GM21390 (cell line): ENCODE data around the gene CCDC154.
"Not testable (repeated sequence)": the region's sequence is repeated elsewhere in the genome, so short reads cannot be mapped to it uniquely, and the experiment has no call there.

Experiments used
- ATAC-seq: cut with Tn5 transposase; IDR thresholded peaks from one replicate; pipeline ENCODE4 v1.9.1; 2021; ENCODE audit not compliant: unreplicated experiment

The CCDC154 gene, protein sequence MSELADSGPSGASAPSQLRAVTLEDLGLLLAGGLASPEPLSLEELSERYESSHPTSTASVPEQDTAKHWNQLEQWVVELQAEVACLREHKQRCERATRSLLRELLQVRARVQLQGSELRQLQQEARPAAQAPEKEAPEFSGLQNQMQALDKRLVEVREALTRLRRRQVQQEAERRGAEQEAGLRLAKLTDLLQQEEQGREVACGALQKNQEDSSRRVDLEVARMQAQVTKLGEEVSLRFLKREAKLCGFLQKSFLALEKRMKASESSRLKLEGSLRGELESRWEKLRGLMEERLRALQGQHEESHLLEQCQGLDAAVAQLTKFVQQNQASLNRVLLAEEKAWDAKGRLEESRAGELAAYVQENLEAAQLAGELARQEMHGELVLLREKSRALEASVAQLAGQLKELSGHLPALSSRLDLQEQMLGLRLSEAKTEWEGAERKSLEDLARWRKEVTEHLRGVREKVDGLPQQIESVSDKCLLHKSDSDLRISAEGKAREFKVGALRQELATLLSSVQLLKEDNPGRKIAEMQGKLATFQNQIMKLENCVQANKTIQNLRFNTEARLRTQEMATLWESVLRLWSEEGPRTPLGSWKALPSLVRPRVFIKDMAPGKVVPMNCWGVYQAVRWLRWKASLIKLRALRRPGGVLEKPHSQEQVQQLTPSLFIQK

DNA sequence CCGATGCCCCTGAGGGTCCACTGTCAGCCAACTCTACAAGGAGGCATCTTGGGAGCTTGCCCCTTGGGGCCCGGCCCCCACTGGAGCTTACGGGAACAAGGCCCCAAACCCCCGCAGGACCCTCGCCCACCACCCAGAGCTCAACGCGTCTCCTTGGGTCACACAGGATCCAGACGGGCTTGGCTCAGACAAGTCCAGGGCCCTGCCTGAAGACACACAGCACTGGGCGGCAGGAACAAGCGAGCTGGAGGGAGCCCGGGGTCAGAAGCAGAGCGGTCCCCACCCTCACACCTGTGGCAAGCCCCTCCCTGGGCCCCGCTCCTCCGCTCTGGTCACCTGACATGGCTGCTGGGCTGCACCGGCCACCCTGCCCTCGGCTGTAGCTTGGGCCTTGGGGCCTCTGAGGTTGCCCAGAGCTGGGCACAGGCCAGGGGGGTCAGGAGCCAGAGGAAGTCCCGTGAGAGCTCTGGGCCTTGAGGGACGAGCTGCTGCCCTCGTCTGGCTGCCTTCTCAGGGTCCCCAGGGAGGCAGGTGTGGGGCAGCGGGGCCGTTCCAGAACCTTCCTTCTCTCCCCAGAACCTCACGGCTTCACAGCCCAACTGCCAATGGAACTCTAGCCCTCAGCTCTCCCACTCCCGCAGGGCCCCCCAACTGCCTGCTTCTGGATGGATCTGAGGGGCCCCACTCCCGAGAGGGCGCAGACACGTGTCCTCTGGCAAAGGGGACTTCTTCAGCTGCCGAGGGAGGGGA lies at the start of gene CCDC154:
TSS of gene CCDC154 (minus strand) at position 577 of the 750 bp plus-strand sequence. CDS start at position 343, 234 bp downstream.
- ATAC-seq, result no peak

DNA sequence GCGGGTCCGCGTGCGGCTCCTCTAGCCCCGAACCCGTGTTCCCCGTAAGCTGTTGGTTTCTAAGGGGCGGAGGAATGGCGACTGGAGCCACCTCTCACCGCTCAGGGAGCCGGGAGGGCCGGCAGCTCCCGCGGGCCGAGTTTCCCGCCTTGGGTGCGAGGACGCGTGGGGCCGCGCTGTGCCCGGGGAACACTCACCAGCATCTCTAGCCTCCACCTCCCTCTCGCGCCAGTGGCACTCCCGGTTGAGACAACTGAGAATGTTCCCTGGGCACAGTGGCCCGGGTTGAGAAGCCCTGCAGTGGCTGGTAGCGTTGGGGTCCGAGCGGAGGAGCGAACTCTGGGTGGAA lies 49.4 kb upstream of the CCDC154 start:
- no peak for ATAC-seq

DNA sequence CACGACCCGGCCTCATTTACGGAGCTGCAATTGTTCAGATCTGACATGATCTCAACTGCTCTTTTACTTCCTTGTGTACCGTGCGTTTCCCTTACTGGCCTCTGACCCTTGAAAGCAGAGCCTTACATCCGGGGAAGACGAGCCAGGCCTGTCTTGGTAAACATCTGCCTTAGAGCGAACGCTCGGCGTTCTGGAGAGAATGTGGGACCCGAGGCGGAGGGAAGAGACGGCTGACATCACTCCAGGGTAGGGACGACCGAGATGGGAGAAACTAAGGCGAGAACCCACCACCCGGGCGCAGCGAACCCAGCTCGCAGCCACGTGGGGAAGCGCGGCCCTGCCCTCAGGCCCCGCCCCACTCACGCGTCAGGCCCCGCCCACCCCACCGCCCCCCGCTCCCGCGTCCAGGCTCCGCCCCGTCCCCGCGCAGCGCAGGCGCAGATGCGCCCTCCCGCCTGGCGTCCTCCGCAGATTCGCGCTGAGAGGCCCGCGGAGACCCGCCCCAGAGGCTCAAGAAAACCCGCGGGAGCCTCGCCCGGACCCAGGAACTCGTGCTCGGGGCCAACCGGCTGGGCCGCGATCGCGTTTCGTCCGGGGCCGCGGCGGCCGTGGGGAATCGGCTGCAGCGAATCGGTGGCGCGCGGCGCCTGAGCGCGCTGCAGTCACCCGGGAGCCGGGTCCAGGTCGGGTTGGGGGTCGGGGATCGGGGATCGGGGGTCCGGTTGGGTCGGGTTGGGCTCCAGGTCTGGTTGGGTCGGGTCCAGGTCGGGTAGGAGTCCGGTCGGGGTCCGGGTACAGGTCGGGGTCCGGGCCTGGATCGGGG lies 48.8 kb upstream of the CCDC154 start, which contains the start of gene TELO2:
TSS of gene TELO2 (plus strand) at position 438 of the 823 bp plus-strand sequence. CDS start 922 bp downstream, outside the sequence.
- ATAC-seq, result no peak

DNA sequence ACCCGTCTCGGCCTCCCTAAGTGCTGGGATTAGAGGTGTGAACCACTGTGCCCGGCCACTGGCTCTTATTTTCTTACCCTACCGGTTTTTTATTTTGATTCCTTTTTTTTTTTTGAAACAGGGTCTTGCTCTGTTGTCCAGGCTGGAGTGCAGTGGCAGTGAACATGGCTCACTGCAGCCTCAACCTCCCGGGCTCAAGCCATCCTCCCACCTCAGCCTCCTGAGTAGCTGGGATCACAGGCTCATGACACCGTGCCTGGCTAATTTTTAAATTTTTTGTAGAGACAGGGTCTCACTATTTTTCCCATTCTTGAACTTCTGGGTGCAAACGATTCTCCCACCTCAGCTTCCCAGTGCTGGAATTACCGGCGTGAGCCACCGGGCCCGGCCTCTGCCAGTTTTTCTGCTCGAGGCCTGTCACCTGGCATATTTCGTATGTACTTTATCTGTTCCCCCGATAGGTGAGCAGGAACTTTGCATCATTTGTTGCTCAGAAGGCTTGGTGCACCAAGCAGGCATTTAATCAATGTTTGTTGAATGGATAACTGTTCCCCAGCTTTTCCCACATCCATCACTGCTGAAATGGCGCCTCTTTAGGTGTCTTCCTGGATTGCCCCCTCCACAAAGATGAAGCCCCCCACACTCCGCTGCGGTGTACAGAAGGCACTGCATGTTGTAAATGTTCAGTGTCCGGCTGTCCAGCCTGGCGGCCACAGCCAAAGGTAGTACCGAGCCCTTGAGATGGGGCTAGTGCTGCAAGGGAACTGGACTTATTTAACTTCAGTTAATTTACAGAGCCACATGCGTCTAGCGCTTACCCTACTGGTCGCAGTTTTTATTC lies 47.9 kb upstream of the CCDC154 start:
- ATAC-seq, result no peak

DNA sequence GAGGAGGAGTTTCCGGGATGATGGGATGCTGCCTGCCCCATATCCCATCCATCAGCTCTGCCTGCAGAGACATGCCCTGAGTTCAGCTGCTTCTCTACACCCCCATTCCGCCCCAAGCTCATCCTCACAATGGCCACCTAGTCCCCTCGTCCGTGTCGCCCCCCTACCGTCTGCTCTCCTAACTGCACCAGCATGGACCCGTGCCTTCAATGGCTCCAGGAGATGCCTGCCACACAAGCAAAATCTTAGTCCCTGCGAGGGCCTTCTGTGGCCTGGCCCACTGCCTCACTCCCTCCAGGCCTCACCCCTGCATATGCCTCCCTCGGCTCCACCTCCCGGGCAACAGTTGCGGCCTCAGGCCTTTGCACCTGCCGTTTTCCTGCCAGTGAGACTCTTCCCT lies 47.0 kb upstream of the CCDC154 start:
- no peak for ATAC-seq

DNA sequence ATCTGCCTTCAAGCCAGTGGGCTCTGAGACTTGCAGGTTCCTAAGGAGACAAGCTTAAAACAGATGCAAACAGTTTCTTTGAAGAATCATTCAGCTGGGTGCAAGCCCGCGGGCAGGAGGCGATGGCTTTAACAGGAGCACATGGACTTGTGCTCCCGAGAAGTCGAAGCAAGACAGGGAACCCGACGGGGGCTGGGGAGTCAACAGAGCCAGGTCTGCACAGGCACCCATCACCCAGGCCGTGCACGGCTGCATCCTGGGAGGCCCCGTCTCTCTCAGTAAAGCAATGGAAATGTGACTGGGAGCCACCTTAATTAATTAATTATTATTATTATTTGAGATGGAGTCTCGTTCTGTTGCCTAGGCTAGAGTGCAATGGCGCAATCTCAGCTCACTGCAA lies 44.7 kb upstream of the CCDC154 start:
- ATAC-seq, result no peak

DNA sequence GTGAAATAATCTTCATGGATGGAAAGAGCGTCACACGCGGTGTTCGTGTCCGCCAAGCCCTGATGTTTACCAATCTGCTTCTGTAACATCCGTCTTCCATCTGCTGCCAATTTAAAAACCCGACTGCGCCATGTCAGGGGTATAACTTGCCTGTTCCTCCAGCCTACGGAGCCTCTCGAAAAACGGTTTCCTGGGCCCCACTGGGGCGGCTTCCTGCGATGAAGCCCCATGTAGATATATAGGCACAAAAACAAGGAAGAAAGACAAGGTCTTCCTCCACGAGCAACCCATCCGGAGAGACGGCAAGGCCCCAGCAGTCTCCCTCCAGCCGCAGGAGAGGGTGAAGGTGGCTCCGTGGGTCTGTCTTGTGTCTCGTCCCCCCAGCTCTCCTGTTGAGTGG lies 44.3 kb upstream of the CCDC154 start, which contains the start of gene PTX4:
TSS of gene PTX4 (minus strand) at position 326 of the 400 bp plus-strand sequence. CDS start at position 291, 35 bp downstream.
- no peak for ATAC-seq

DNA sequence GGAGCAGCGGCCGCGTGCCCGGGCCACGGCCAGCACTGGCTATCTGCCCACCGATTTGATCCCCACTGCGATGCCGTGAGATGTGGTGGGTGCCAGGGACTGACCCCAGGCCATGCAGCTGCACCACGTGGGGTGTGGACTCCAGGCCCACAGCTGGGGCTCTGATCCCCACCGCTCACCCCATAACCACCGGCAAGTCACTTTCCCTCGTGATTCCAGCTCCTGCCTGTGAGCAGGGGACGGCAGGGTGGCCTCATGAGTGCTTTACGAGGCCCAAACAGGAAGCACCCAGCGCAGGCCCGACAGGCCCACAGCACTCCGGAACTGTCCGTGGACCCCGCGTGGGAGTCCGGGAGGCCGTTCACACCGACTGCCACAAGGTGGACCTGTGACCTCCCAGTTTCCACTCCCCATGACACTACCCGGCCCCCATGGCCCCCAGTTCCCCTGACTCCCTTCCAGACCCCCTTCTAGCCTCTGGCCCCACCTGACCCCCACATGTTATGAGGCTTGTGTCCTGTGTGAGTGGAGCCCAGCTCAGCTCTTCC lies 43.8 kb upstream of the CCDC154 start:
- ATAC-seq, result no peak

DNA sequence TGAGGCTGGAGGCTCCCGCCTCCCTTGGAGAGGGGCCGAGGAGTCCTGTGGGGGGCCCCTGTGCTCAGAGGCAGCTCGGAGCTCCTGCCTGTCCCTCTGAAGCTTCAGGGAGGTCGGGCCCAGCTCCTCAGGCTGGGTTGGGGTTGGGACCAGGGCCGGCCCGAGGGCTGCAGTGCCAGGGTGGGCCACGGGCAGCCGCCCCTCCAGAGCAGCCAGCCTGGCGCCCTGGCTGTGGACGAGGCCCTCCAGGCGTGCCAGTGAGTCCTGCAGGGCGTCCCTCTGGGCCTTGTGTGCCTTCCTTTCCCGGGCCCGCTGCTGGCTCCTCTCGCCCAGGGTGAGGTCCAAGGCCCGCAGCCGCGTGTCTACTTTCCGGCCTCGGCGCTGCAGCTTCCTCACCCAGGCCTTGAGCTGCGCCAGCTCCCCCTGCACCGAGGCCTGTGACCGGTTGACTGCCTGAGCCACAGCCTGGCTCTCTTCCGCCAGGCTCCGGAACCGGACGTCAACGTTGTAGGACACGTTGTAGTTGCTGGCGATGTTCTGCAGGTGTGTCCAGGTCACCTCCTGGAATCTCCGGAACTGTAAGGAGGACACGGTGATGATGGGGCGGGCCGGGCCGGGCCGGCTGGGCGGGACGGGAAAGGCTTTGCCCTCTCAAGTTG lies 43.2 kb upstream of the CCDC154 start:
- no peak for ATAC-seq

DNA sequence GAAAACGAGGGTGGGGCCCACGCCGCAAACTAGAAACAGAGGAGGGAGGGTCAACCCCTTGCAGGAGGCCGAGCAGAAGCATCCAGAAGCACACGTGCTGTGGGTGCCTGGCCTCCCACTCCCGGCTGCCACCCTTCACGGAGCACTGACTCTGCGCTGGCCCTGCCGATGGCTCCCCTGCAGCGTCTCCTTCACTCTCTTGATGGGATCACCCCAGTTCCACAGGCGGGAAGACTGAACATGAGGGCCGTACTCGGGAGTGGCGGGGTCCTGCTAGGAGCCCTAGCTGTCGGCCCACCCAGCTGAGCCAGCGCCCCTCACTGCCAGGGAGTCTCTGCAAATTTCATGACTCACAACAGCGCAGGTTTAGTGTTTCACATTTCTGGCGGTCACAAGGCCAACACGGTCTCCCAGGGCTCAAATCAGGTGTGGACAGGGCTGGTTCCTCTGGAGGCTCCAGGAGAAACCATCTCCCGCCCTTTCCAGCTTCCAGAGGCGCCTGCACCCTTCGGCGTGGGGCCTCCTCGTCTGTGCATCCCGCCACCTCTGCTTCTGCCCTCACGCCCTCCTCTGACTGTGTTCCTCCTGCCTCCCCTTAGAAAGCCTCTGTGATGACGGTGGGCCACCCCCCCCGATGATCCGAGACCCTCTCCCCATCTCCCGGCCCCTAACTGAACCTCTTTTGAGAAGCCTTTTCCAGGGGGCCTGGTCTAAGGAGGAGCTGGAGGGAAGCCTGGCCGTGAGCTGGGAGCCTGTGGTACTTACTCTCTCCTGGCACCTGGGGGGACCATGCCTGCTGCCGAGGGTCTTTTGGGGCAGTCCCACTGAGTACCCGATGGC lies 42.4 kb upstream of the CCDC154 start:
- ATAC-seq, result no peak

DNA sequence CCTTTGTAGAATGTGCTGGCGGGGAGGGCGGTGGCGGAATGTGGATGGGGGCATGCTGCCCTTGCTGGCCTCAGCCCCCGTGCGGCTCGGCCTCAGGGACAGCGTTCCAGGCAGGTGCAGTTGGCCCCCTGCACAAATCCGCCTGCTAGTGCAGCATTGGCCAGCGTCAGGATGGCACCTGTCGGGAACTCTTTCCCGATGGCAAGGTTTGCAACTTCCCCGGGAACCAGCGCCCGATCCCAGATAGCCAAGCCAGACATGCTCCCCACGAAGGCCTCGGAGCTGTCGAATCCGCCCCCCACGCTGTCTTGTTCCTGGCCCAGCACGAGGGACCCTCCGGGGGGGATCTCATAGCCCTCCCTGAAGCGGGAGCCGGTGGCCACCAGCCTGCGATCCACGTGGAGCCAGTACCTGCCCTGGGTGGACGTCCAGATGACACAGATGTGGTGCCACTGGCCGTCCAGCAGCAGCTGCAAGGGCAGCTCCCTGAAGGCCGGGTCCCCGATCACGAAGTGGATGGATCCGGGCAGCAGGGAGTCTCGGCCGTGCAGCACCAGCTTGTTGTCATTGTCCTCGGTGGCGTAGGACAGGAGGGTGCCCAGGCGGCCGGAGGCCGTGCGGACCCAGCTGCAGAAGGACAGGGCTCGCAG lies 41.6 kb upstream of the CCDC154 start:
- ATAC-seq, result no peak

DNA sequence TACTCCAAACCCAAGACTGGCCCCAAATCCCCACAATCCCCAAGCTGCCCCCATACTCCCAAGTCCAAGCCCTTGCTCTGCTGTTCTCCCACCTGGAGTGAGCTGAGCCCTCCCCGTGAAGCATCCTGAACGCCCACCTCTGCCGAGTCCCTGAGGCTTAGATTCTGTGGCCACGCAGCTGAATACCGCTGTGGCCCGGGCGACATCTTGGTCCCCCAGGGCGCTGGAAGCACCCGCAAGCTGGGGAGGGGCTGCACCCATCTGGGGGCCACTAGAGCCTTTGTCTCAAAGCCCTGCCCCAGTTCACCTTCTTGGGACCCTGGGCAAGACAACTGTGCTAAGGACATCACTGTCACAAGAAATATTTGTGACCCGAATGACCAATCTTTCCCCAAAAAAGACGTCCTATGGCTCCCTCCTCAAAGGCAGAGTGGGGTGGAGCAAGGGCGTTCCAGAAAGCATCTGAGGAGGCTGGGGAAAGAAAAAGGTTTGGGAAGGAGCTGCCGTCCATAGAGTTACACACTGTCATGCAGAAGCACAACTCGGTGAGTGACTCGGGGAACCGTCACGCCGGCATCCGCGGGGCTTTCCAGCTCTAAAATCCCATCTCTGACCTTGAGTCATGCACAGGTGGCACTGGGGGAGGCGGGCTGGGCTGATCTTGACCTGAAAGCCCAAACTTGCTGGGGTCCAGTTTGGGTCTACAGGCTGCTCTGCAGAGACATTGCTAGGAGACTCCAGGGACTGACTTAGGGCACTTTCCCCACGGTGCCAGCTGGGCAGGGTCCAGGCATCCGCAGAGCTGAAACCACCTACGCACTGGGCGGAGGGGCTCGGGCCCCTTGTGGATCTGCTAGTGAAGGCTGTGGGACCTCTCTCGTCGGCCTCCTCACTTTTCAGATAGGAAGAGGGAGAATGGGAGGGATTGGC lies 37.8 kb upstream of the CCDC154 start:
- ATAC-seq, result no peak

DNA sequence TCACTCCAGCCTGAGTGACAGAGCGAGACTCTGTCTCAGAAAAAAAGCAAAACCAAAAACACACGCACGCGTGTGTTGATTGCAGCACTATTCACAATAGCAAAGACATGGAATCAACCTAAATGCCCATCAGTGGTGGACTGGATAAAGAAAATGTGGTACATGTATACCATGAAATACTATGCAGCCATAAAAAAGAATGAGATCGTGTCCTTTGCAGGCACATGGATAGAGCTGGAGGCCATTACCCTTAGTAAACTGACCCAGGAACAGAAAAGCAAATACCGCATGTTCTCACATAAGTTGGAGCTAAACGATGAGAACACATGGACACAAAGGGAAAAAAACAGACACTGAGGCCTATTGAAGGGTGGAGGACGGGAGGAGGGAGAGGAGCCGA lies 34.6 kb upstream of the CCDC154 start:
- ATAC-seq, result not testable (repeated sequence)

DNA sequence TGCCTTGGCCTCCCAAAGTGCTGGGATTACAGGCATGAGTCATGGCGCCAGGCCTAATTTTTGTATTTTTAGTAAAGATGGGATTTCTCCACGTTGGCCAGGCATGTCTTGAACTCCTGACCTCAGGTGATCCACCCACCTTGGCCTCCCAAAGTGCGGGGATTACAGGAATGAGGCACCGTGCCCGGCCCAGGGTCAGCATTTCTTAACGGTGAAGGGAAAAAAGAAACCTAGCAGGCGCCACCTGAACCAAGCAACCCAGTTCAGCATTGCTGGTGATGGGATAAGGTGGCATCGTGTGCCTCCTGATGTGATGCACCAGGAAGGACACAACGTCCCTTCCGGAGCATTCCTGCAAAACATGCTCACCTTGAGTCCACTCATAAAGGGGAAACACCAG lies 32.7 kb upstream of the CCDC154 start:
- ATAC-seq, result no peak

DNA sequence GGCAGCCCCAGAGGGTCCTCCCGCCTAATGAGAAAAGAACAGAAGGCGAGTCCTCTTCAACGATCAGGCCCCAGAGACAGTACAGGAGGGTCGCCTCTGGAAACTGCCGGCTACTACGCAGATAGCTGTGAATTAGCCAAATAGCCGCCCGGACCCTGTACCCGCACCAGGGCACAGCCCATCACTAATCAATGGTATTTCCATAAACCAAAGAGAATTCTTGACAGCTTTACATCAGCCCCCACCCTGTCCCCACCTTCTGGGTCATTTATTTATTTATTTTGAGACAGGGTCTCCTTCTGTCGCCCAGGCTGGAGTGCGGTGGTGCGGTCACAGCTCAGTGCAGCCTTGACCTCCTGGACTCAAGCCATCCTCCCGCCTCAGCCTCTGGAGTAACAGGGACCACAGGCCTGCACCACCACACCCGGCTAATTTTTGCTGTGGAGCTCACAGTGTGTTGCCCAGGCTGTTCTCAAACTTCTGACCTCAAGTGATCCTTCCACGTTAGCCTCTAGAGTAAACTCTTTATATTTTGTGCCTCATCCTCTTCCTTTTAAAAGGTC lies 31.3 kb upstream of the CCDC154 start:
- ATAC-seq, result no peak
